Kidney epithelial cell (primary cell): ENCODE results near the gene DIP2C. TPM values are rescaled to one million over a fixed set of nuclear protein-coding genes. Genes with fewer than 3 reads are reported as not detected.
A peak's percentile ranks its signal among the peaks of the same experiment; 100 is the strongest.

Experiments used
- DNase-seq: peaks from one replicate; pipeline ENCODE4 v3.0.0-alpha.2; 2010; ENCODE audit warnings: low read depth
- H3K27me3 ChIP-seq: 2 replicates; pipeline ENCODE4 v1.6.0; 2011; ENCODE audit warnings: low read length; ENCODE audit not compliant: control insufficient read depth, insufficient read depth
- H3K36me3 ChIP-seq: 2 replicates; pipeline ENCODE4 v1.5.1; 2011; ENCODE audit warnings: low read length; ENCODE audit not compliant: control insufficient read depth, insufficient read depth
- H3K4me3 ChIP-seq: 2 replicates; pipeline ENCODE4 v1.5.1; 2011; ENCODE audit warnings: low read depth, mild to moderate bottlenecking, control low read depth, low read length
- total RNA-seq: library from RNA; depleted of rRNA; stranded (reverse); fragments of >200 nt; gene quantifications from 2 replicates; pipeline ENCODE4 v1.2.3, GENCODE V29; 2015
- TF ChIP-seq, protein P1 (sequence below): IDR thresholded peaks from 2 replicates; pipeline ENCODE4 v1.5.1; 2011; ENCODE audit warnings: mild to moderate bottlenecking, moderate library complexity, low read length, control low read depth, inconsistent platforms; ENCODE audit not compliant: insufficient read depth, poor library complexity, severe bottlenecking

The DIP2C gene
- total RNA-seq, 1 donor from 2014 or later, result 19.2 TPM

DNA sequence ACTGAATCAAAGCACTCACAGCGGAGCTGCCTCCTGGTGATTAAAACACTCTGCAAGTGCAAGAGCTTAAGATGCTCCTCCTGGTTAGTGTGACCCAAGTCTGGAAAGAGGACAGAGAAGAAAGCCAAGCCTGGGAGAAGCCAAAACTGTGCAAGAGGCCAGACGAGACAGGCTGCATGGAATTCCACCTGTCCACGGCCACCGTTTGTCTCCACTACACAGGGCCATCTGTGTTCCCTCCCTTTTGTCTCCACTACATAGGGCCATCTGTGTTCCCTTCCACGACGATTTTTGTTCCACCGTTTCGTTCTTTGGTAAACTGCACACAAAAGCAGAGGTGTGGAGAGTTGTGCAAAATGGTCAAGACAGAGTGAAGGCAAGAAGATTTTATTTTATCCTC lies 233.0 kb downstream of the DIP2C start:
- Histone ChIP-seq H3K27me3 (no peaks in the 10 kb centered on the region), H3K4me3 (no peak overlapping the region), H3K36me3 (no peaks in the 10 kb centered on the region)
- TF ChIP-seq, protein P1, sequence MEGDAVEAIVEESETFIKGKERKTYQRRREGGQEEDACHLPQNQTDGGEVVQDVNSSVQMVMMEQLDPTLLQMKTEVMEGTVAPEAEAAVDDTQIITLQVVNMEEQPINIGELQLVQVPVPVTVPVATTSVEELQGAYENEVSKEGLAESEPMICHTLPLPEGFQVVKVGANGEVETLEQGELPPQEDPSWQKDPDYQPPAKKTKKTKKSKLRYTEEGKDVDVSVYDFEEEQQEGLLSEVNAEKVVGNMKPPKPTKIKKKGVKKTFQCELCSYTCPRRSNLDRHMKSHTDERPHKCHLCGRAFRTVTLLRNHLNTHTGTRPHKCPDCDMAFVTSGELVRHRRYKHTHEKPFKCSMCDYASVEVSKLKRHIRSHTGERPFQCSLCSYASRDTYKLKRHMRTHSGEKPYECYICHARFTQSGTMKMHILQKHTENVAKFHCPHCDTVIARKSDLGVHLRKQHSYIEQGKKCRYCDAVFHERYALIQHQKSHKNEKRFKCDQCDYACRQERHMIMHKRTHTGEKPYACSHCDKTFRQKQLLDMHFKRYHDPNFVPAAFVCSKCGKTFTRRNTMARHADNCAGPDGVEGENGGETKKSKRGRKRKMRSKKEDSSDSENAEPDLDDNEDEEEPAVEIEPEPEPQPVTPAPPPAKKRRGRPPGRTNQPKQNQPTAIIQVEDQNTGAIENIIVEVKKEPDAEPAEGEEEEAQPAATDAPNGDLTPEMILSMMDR, result no peak
- DNase-seq, result no peak

- Histone ChIP-seq H3K4me3 (no peak overlapping the region), H3K36me3 (no peaks in the 10 kb centered on the region), H3K27me3 (no peaks in the 10 kb centered on the region)
- DNase-seq, result peak; percentile 90
- TF ChIP-seq, protein P1, result no peak
Observed at GRCh38 chr10:454860-455259, 234.6 kb downstream of the DIP2C start.

DNA sequence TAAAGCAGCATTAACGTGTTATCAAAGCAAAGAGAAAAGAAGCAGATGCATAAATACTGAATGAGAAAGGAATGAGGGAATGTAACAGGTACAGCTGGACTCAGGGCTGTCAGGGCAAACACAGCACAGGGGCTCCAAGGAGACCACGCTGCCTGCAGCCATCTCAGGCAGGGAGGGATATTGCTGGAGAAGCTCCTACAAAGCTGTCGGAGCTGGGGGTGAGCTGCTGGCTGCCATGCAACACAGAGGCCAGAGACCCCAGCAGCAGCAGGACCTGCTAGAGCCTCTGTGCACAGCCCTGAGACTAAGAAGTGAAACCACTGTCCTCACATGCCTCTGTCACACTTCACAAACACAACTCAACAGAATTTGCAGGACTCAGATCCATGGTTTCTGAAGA lies 235.8 kb downstream of the DIP2C start:
- H3K36me3 ChIP-seq, result no peaks in the 10 kb centered on the region
- no peak for DNase-seq
- H3K27me3 ChIP-seq, result no peaks in the 10 kb centered on the region
- TF ChIP-seq, protein P1, result no peak
- H3K4me3 ChIP-seq, result no peak overlapping the region

DNA sequence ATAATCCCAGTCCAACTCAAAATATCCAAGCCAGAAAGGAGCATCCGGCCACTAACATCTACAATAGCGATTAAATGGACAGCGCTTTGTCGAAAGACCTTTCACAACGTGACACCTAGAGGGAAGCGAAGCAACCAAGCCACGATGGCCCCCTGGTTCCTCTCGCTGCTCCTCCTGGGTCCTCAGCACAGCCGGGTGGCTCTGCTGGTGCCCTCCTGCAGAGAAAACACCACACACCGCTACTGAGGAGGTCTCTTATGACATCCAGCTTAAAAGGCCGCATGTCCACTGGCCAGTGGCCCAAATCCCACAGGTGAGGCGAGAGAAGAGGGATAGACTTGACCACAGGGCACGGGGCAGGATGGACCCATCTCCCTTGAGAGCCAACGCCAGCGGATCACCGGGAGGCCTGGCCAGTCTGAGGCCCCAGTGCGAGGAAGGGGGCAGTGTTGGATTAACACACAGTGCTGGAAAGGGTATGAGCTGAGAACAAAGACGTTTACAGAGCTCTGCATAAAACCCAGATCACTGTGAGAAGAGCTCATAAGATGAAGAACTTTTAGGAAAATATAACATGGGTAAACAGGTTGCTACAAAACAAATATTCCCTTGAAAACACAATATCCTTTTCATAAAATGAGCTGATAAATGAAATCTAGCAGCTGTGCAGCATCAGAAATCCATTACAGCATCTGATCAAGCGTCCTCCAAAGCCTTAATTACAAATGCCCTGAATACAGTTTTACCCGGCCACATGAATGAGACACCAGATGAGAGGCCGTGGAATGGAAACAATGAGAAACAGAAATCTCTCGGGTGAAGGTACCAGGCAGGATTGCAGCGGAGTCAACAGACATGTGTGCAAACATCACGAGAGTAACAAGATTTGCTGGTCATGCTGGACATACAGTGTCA lies 236.7 kb downstream of the DIP2C start:
- Histone ChIP-seq H3K27me3 (no peaks in the 10 kb centered on the region), H3K4me3 (no peak overlapping the region), H3K36me3 (no peaks in the 10 kb centered on the region)
- TF ChIP-seq, protein P1, result no peak
- no peak for DNase-seq

GRCh38 chr10:451856-452255 lies 237.6 kb downstream of the DIP2C start:
- Histone ChIP-seq H3K27me3 (no peaks in the 10 kb centered on the region), H3K36me3 (no peaks in the 10 kb centered on the region), H3K4me3 (no peak overlapping the region)
- DNase-seq, result no peak
- TF ChIP-seq, protein P1, result no peak
